Measurements from ENCODE around the gene GFOD2. TPM values are rescaled to one million over a fixed set of nuclear protein-coding genes. Genes with fewer than 3 reads are reported as not detected.

GFOD2 gene
- total and polyA plus RNA-seq, 7 donors, result 8.0 to 17.3 (median 11.3) TPM

DNA sequence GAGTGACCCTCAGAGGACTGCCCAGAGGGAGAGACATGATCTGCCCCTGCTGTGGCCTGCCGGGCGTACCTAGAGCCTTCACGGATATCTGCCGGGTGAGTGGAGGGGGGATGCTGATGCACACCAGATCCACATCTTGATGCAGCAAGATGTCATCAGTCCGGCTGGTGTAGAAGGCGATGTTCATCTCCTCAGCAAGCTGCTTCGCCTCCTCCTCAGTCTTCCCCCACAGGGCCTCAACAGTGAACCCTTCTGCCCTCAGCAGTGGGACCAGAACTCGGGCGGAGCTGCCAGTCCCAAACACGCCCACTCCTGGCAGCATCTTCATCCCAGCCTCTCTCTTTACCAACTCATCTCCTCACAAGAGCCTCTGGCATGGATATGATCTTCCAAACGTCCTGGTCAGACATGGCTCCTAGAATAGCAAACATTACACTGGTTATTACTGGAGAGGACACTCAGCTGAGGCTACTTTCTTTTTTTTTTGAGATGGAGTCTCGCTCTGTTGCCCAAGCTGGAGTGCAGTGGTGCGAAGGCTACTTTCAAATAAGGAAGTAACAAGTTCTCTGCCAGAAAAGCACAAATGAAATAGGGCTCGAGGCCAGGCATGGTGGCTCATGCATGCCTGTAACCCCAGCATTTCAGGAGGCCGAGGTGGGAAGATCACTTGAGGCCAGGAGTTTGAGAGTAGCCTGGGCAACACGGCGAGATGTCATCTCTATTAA lies 33.6 kb downstream of the GFOD2 start:
- no peaks in the 10 kb centered on the region for H3K4me1 ChIP-seq
- intact Hi-C loops (cut with DNase I), result no loop called here
- H3K9me3 ChIP-seq, result no peaks in the 10 kb centered on the region
- DNase-seq (no peak), ATAC-seq (peak in 2 of 4 donors; percentile 50 to 69)
- no peak overlapping the region for H3K27ac ChIP-seq
- no peaks in the 10 kb centered on the region for H3K27me3 ChIP-seq (ENCODE audit: insufficient read depth in 3 of 3, low read length in 2 of 3)
- H3K36me3 ChIP-seq (ENCODE audit: insufficient read depth in 1 of 2, low read depth in 1 of 2), result peaks cover 0 to 27% of the 10 kb centered on the region in 2 donors
- 73 to 85% (median 77%) methylated on average over 17 of the region's 17 CpGs for WGBS, 3 donors
- no peak overlapping the region for H3K4me3 ChIP-seq
- TF ChIP-seq, protein P1, sequence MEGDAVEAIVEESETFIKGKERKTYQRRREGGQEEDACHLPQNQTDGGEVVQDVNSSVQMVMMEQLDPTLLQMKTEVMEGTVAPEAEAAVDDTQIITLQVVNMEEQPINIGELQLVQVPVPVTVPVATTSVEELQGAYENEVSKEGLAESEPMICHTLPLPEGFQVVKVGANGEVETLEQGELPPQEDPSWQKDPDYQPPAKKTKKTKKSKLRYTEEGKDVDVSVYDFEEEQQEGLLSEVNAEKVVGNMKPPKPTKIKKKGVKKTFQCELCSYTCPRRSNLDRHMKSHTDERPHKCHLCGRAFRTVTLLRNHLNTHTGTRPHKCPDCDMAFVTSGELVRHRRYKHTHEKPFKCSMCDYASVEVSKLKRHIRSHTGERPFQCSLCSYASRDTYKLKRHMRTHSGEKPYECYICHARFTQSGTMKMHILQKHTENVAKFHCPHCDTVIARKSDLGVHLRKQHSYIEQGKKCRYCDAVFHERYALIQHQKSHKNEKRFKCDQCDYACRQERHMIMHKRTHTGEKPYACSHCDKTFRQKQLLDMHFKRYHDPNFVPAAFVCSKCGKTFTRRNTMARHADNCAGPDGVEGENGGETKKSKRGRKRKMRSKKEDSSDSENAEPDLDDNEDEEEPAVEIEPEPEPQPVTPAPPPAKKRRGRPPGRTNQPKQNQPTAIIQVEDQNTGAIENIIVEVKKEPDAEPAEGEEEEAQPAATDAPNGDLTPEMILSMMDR (IDR thresholded peaks at IDR 0.05), result no peak

- no peak overlapping the region for H3K27ac ChIP-seq
- H3K36me3 ChIP-seq (ENCODE audit: insufficient read depth in 1 of 2, low read depth in 1 of 2), result peaks cover 0 to 34% of the 10 kb centered on the region in 2 donors
- 95 to 96% (median 96%) methylated on average over 4 of the region's 4 CpGs for whole genome bisulfite sequencing, 3 donors
Measured at GRCh38 chr16:67683767-67684166, 35.3 kb downstream of the GFOD2 start.

GRCh38 chr16:67679935-67680897 lies 38.9 kb downstream of the GFOD2 start:
- H3K27me3 ChIP-seq (ENCODE audit: insufficient read depth in 3 of 3, low read length in 2 of 3), result no peaks in the 10 kb centered on the region
- WGBS, 3 donors, result 88 to 94% (median 93%) methylated on average over 10 of the region's 10 CpGs

More at GRCh38 chr16:67683767-67684166, 35.3 kb downstream of the GFOD2 start:
- TF ChIP-seq, protein P1 (IDR thresholded peaks at IDR 0.05), result no peak
- ATAC-seq (no peak), DNase-seq (no peak)
- Histone ChIP-seq H3K4me3 (no peak overlapping the region), H3K27me3 (ENCODE audit: insufficient read depth in 3 of 3, low read length in 2 of 3) (no peaks in the 10 kb centered on the region), H3K9me3 (no peaks in the 10 kb centered on the region), H3K4me1 (no peaks in the 10 kb centered on the region)
- intact Hi-C loops (cut with DNase I), result no loop called here

GRCh38 chr16:67678354-67679023 lies 40.6 kb downstream of the GFOD2 start:
- intact Hi-C loops (cut with DNase I), result loop anchor here (10.0 kb wide), 3 partner anchors 246 to 366 kb away; partner anchors contain the start of genes DDX28 (in 1 of the 2) and DUS2 (in 1 of the 2)
- H3K9me3 ChIP-seq, result no peaks in the 10 kb centered on the region
- TF ChIP-seq, protein P1 (IDR thresholded peaks at IDR 0.05), result no peak
- no peak for DNase-seq
- 67 to 79% (median 78%) methylated on average over 12 of the region's 12 CpGs for WGBS, 3 donors
- no peak overlapping the region for H3K27ac ChIP-seq
- peaks cover 7% of the 10 kb centered on the region for H3K4me1 ChIP-seq
- peaks cover 0 to 30% of the 10 kb centered on the region in 2 donors for H3K36me3 ChIP-seq (ENCODE audit: insufficient read depth in 1 of 2, low read depth in 1 of 2)
- no peak overlapping the region for H3K4me3 ChIP-seq
- no peaks in the 10 kb centered on the region for H3K27me3 ChIP-seq (ENCODE audit: insufficient read depth in 3 of 3, low read length in 2 of 3)
- ATAC-seq, result peak in 2 of 4 donors; percentile 23 to 43

More at GRCh38 chr16:67679935-67680897, 38.9 kb downstream of the GFOD2 start:
- DNase-seq (no peak), ATAC-seq (no peak)
- Histone ChIP-seq H3K27ac (no peak overlapping the region), H3K4me1 (no peaks in the 10 kb centered on the region), H3K4me3 (no peak overlapping the region), H3K9me3 (no peaks in the 10 kb centered on the region), H3K36me3 (ENCODE audit: insufficient read depth in 1 of 2, low read depth in 1 of 2) (peaks cover 0 to 35% of the 10 kb centered on the region in 2 donors)
- intact Hi-C loops (cut with DNase I), result loop anchor here (10.0 kb wide), 3 partner anchors 245 to 365 kb away; partner anchors contain the start of genes DDX28 (in 1 of the 2) and DUS2 (in 1 of the 2)
- TF ChIP-seq, protein P1 (IDR thresholded peaks at IDR 0.05), result no peak

All from psoas muscle (tissue), 8 donors.